Measurements from ENCODE around the gene ASB10. TPM values are rescaled to one million over a fixed set of nuclear protein-coding genes. Genes with fewer than 3 reads are reported as not detected.

The ASB10 gene
- total RNA-seq, 1 donor from 2014 or later = not detected

GRCh38 chr7:151187409-151188251, 580 bp upstream of the ASB10 start:
- Mint-ChIP-seq H3K36me3 (ENCODE audit: insufficient read depth) (no peaks in the 10 kb centered on the region), H3K27ac (no peak overlapping the region), H3K4me1 (ENCODE audit: low read depth) (no peaks in the 10 kb centered on the region), H3K27me3 (peaks cover 29% of the 10 kb centered on the region), H3K4me3 (ENCODE audit: low read depth) (no peak overlapping the region), H3K9me3 (ENCODE audit: low read depth) (no peaks in the 10 kb centered on the region)
- no peak for TF ChIP-seq CTCF (IDR thresholded peaks at IDR 0.05; ENCODE audit: unreplicated experiment)
- DNase-seq (ENCODE audit: low spot score, unreplicated experiment) = no peak

- H3K4me3 Mint-ChIP-seq (ENCODE audit: low read depth) = no peak overlapping the region
- no peaks in the 10 kb centered on the region for H3K36me3 Mint-ChIP-seq (ENCODE audit: insufficient read depth)
- no peaks in the 10 kb centered on the region for H3K9me3 Mint-ChIP-seq (ENCODE audit: low read depth)
- H3K4me1 Mint-ChIP-seq (ENCODE audit: low read depth) = no peaks in the 10 kb centered on the region
- no peak overlapping the region for H3K27ac Mint-ChIP-seq
- TF ChIP-seq CTCF (IDR thresholded peaks at IDR 0.05; ENCODE audit: unreplicated experiment) = no peak
- H3K27me3 Mint-ChIP-seq = peaks cover 31% of the 10 kb centered on the region
- no peak for DNase-seq (ENCODE audit: low spot score, unreplicated experiment)
Observed at GRCh38 chr7:151185762-151186639, 1.0 kb downstream of the ASB10 start.

DNA sequence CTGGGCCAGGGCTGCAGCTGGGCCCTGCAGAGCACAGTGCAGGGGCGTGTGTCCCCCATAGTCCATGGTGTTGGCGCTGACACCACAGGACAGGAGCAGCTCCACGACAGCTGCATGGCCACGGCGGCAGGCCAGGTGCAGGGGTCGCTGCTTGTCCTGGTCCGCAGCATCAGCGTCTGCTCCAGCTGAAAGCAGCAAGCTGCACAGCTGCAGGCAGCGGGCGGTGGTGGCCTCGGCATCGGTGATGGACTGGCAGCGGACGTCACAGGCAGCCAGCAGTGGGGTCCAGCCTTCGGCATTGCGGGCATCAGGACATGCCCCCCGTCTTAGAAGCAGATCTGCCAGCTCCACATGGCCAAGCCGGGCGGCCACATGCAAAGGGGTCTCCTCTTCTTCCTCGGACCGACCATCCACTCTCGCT, 6.0 kb downstream of the ASB10 start:
- Mint-ChIP-seq H3K9me3 (ENCODE audit: low read depth) (no peaks in the 10 kb centered on the region), H3K27ac (no peak overlapping the region), H3K4me1 (ENCODE audit: low read depth) (no peaks in the 10 kb centered on the region), H3K27me3 (peaks cover 42% of the 10 kb centered on the region), H3K36me3 (ENCODE audit: insufficient read depth) (no peaks in the 10 kb centered on the region), H3K4me3 (ENCODE audit: low read depth) (no peak overlapping the region)
- DNase-seq (ENCODE audit: low spot score, unreplicated experiment) = no peak
- TF ChIP-seq CTCF (IDR thresholded peaks at IDR 0.05; ENCODE audit: unreplicated experiment) = no peak

DNA sequence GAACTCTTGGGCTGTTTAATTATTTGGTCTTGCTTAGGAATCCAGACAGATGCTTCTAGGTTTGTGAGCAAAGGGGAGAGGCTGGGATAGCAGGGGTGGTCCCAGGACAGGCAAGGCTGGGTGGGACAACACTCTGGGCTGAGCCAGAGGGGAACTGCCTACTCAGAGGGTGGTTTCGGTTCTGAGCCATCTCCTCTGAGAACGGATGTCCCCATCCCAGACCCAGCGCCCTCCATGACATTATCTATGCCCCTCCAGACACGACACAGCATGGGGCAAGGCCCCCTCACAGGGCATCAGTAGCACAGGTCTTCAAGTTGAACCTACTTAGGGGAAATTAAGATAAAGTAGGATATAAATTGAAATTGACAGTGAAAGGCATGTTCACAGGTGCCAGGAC, 7.1 kb downstream of the ASB10 start:
- TF ChIP-seq CTCF (IDR thresholded peaks at IDR 0.05; ENCODE audit: unreplicated experiment) = no peak
- H3K36me3 Mint-ChIP-seq (ENCODE audit: insufficient read depth) = no peaks in the 10 kb centered on the region
- DNase-seq (ENCODE audit: low spot score, unreplicated experiment) = no peak
- no peak overlapping the region for H3K27ac Mint-ChIP-seq
- no peaks in the 10 kb centered on the region for H3K9me3 Mint-ChIP-seq (ENCODE audit: low read depth)
- H3K27me3 Mint-ChIP-seq = peaks cover 50% of the 10 kb centered on the region
- H3K4me3 Mint-ChIP-seq (ENCODE audit: low read depth) = no peak overlapping the region
- no peaks in the 10 kb centered on the region for H3K4me1 Mint-ChIP-seq (ENCODE audit: low read depth)

DNA sequence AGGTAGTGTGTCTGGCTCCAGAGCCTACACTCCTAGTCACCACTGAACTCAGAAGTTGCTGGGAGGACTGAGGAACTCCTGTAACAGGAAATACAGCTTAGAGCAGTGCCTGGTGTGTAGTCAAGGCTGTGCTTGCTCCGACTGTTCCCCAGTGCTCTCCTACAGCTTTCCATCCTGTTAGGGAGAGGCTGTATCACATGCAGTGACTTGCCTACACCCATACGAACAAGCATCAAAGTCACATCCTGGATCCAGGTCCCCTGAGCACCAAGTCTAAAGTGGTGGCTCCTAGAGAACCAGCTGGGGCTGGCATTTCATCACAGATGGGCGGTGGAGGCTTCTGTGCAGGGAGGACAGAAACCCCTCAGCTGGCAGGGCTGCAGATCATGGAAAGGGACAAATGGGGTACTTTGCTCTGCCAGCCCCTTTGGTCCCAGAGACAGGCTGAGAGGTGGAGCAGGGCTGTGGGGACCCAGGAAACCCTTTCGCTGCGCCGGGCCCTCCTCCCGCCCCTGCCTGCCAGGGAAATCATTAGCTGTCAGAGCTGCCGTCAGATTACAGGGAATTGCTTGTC, 7.7 kb downstream of the ASB10 start:
- DNase-seq (ENCODE audit: low spot score, unreplicated experiment) = no peak
- no peaks in the 10 kb centered on the region for H3K36me3 Mint-ChIP-seq (ENCODE audit: insufficient read depth)
- no peak overlapping the region for H3K27ac Mint-ChIP-seq
- H3K4me1 Mint-ChIP-seq (ENCODE audit: low read depth) = no peaks in the 10 kb centered on the region
- peaks cover 54% of the 10 kb centered on the region for H3K27me3 Mint-ChIP-seq
- no peak for TF ChIP-seq CTCF (IDR thresholded peaks at IDR 0.05; ENCODE audit: unreplicated experiment)
- H3K9me3 Mint-ChIP-seq (ENCODE audit: low read depth) = no peaks in the 10 kb centered on the region
- H3K4me3 Mint-ChIP-seq (ENCODE audit: low read depth) = no peak overlapping the region

All from progenitor cell of endocrine pancreas (in vitro differentiated cells).